H1 (cell line): ENCODE results near the gene KCTD16. TPM values are rescaled to one million over a fixed set of nuclear protein-coding genes. Genes with fewer than 3 reads are reported as not detected.

ENCODE experiments used
- CTCF ChIA-PET: fragments of 300-600 bp; sonication (Branson Sonifier 250); formaldehyde crosslinking; loops from one replicate; lab custom pipeline; 2021; ENCODE audit not compliant: partially characterized antibody; lab: Charles Lee
- POLR2A ChIA-PET: fragments of 300-600 bp; sonication (Branson Sonifier 250); formaldehyde crosslinking; loops from one replicate; lab custom pipeline; 2021; ENCODE audit warnings: inconsistent platforms; ENCODE audit not compliant: partially characterized antibody; lab: Charles Lee
- DNase-seq, 2 experiments: peaks; one replicate each; pipeline versions ENCODE4 v3.0.0 to v3.0.0-alpha.2; 2010 to 2022; ENCODE audit warnings: low spot score in 2 of 2, low read depth in 1 of 2, mixed read lengths in 1 of 2
- FAIRE-seq: peaks from 2 replicates; lab custom pipeline; 2011; peaks lifted over from hg19 to GRCh38; lab: Jason Lieb, UNC
- H2AFZ ChIP-seq: 2 replicates; pipeline ENCODE4 v1.8.1; 2012; ENCODE audit warnings: low read length, inconsistent platforms
- H2AK5ac ChIP-seq: 2 replicates; pipeline ENCODE4 v1.6.1; 2013; ENCODE audit warnings: low read depth, low read length
- H2BK120ac ChIP-seq: replicated peaks from 2 replicates; pipeline ENCODE3; 2013; ENCODE audit warnings: low read depth, low read length, inconsistent platforms
- H2BK12ac ChIP-seq: 2 replicates; pipeline ENCODE4 v1.6.1; 2013; ENCODE audit warnings: low read depth, low read length
- H2BK15ac ChIP-seq: 2 replicates; pipeline ENCODE4 v1.6.1; 2013; ENCODE audit warnings: low read length
- H2BK20ac ChIP-seq: 2 replicates; pipeline ENCODE4 v1.6.1; 2013; ENCODE audit warnings: low read length
- H2BK5ac ChIP-seq: 2 replicates; pipeline ENCODE4 v1.6.1; 2013; ENCODE audit warnings: low read depth, low read length
- H3K14ac ChIP-seq: 2 replicates; pipeline ENCODE4 v1.6.1; 2013; ENCODE audit warnings: inconsistent platforms; ENCODE audit not compliant: insufficient read length
- H3K18ac ChIP-seq: 2 replicates; pipeline ENCODE4 v1.6.1; 2013; ENCODE audit warnings: low read length; ENCODE audit errors: extremely low read depth
- H3K23ac ChIP-seq: 2 replicates; pipeline ENCODE4 v1.6.1; 2013; ENCODE audit warnings: inconsistent platforms; ENCODE audit not compliant: insufficient read length
- H3K23me2 ChIP-seq: 2 replicates; pipeline ENCODE4 v1.6.1; 2013; ENCODE audit warnings: low read depth, low read length
- H3K27ac ChIP-seq: 2 replicates; pipeline ENCODE4 v1.6.1; 2011; ENCODE audit warnings: low read depth, low read length, inconsistent platforms
- H3K27me3 ChIP-seq, 4 experiments: replicated peaks in 1 of 4; 1 replicate in 1 of 4; 2 replicates in 3 of 4; pipeline versions ENCODE4 v1.6.1 to v1.8.1; 2011 to 2013; ENCODE audit warnings: low read length in 3 of 4, mild to moderate bottlenecking in 3 of 4, inconsistent platforms in 2 of 4, mixed read lengths in 2 of 4, moderate library complexity in 1 of 4; ENCODE audit not compliant: control insufficient read depth in 3 of 4, insufficient read depth in 3 of 4; ENCODE audit errors: extremely low read depth in 1 of 4
- H3K36me3 ChIP-seq, 4 experiments: 2 replicates each; pipeline versions ENCODE4 v1.6.1 to v1.8.1; 2011 to 2013; ENCODE audit warnings: mild to moderate bottlenecking in 4 of 4, low read length in 3 of 4, moderate library complexity in 2 of 4, control low read depth in 1 of 4, inconsistent platforms in 1 of 4; ENCODE audit not compliant: insufficient read depth in 4 of 4, control insufficient read depth in 2 of 4
- H3K4ac ChIP-seq: replicated peaks from 2 replicates; pipeline ENCODE3; 2013; ENCODE audit warnings: low read length, low read depth, mixed read lengths, inconsistent platforms; ENCODE audit not compliant: insufficient read length
- H3K4me1 ChIP-seq, 4 experiments: replicated peaks in 1 of 4; 1 replicate in 1 of 4; 2 replicates in 3 of 4; pipeline versions ENCODE4 v1.6.1 to v1.8.1; 2011 to 2013; ENCODE audit warnings: low read length in 3 of 4, inconsistent platforms in 2 of 4, mixed read lengths in 1 of 4; ENCODE audit not compliant: insufficient read depth in 4 of 4, control insufficient read depth in 3 of 4
- H3K4me2 ChIP-seq, 2 experiments: 2 replicates each; pipeline versions ENCODE4 v1.6.1 to v1.8.1; 2011 to 2013; ENCODE audit warnings: low read depth in 2 of 2, low read length in 2 of 2, control low read depth in 1 of 2, inconsistent platforms in 1 of 2, mild to moderate bottlenecking in 1 of 2; ENCODE audit not compliant: insufficient read depth in 1 of 2
- H3K4me3 ChIP-seq, 4 experiments: fragments of 200-600, 300-600 bp in 1 of 4; sonication (generic), shearing (Covaris generic), sonication (Bioruptor Twin) in 1 of 4; 2 replicates each; pipeline versions ENCODE4 v1.5.1 to v1.8.1; 2011 to 2016; ENCODE audit warnings: low read length in 4 of 4, low read depth in 3 of 4, control low read depth in 2 of 4, inconsistent platforms in 2 of 4, mild to moderate bottlenecking in 2 of 4, mixed read lengths in 1 of 4, moderate library complexity in 1 of 4; ENCODE audit not compliant: insufficient read depth in 2 of 4; ENCODE audit errors: extremely low read depth in 1 of 4
- H3K56ac ChIP-seq: replicated peaks from 2 replicates; pipeline ENCODE3; 2013; ENCODE audit warnings: low read depth, mild to moderate bottlenecking, mixed read lengths, low read length, inconsistent platforms; ENCODE audit not compliant: insufficient read length
- H3K79me1 ChIP-seq: 2 replicates; pipeline ENCODE4 v1.6.1; 2013; ENCODE audit warnings: low read depth, low read length, control low read depth
- H3K79me2 ChIP-seq, 2 experiments: 2 replicates each; pipeline versions ENCODE4 v1.6.1 to v1.8.1; 2012 to 2013; ENCODE audit warnings: low read length in 2 of 2, mild to moderate bottlenecking in 2 of 2, inconsistent platforms in 1 of 2; ENCODE audit not compliant: insufficient read depth in 2 of 2, control insufficient read depth in 1 of 2
- H3K9ac ChIP-seq, 4 experiments: replicated peaks in 1 of 4; 1 replicate in 1 of 4; 2 replicates in 3 of 4; pipeline versions ENCODE4 v1.6.1 to v1.8.1; 2011 to 2013; ENCODE audit warnings: low read depth in 3 of 4, low read length in 3 of 4, control low read depth in 2 of 4, mild to moderate bottlenecking in 2 of 4, moderate library complexity in 2 of 4, inconsistent platforms in 1 of 4; ENCODE audit errors: extremely low read depth in 1 of 4
- H3K9me3 ChIP-seq, 2 experiments: 2 replicates each; pipeline versions ENCODE4 v1.6.1 to v1.8.1; 2012 to 2013; ENCODE audit warnings: mild to moderate bottlenecking in 2 of 2, moderate library complexity in 2 of 2, control low read depth in 1 of 2, inconsistent platforms in 1 of 2, low read depth in 1 of 2, low read length in 1 of 2, mixed read lengths in 1 of 2; ENCODE audit not compliant: insufficient read depth in 2 of 2
- H4K20me1 ChIP-seq, 2 experiments: replicated peaks in 1 of 2; 2 replicates each; pipeline versions ENCODE3 to v1.8.1; 2011 to 2013; ENCODE audit warnings: inconsistent platforms in 2 of 2, low read length in 2 of 2, mild to moderate bottlenecking in 1 of 2; ENCODE audit not compliant: insufficient read depth in 2 of 2, control insufficient read depth in 1 of 2
- H4K5ac ChIP-seq: 2 replicates; pipeline ENCODE4 v1.6.1; 2013; ENCODE audit warnings: low read length, low read depth, mixed read lengths, inconsistent platforms; ENCODE audit not compliant: insufficient read length
- H4K8ac ChIP-seq: 2 replicates; pipeline ENCODE4 v1.8.0; 2013; ENCODE audit warnings: mild to moderate bottlenecking, moderate library complexity, low read length, inconsistent platforms; ENCODE audit not compliant: insufficient read depth; ENCODE audit errors: extremely low read depth
- H4K91ac ChIP-seq: replicated peaks from 2 replicates; pipeline ENCODE3; 2013; ENCODE audit warnings: low read length, mixed read lengths, inconsistent platforms; ENCODE audit not compliant: insufficient read length
- CREB1 ChIP-seq: IDR thresholded peaks from 2 replicates; pipeline ENCODE4 v1.6.1; 2012; ENCODE audit warnings: inconsistent platforms
- CTCF ChIP-seq, 3 experiments: IDR thresholded peaks; 1 replicate in 2 of 3; 2 replicates in 1 of 3; pipeline versions ENCODE4 v1.5.1 to v1.6.1; 2011; ENCODE audit warnings: low read length in 3 of 3, mild to moderate bottlenecking in 3 of 3, inconsistent platforms in 2 of 3, low read depth in 1 of 3, moderate library complexity in 1 of 3; ENCODE audit not compliant: insufficient read depth in 1 of 3; ENCODE audit errors: control extremely low read depth in 1 of 3
- FOSL1 ChIP-seq: IDR thresholded peaks from 2 replicates; pipeline ENCODE4 v1.6.1; 2011; ENCODE audit warnings: mild to moderate bottlenecking, low read depth, low read length, moderate library complexity; ENCODE audit not compliant: insufficient read depth
- GABPA ChIP-seq: IDR thresholded peaks from 2 replicates; pipeline ENCODE4 v1.6.1; 2011; ENCODE audit warnings: mild to moderate bottlenecking, low read length, moderate library complexity, borderline replicate concordance; ENCODE audit not compliant: insufficient read depth
- HDAC6 ChIP-seq: IDR thresholded peaks from one replicate; pipeline ENCODE4 v1.7.1; 2012; ENCODE audit warnings: low read depth, mild to moderate bottlenecking, inconsistent platforms, low read length, moderate library complexity
- JUN ChIP-seq: IDR thresholded peaks from 2 replicates; pipeline ENCODE4 v1.6.1; 2011; ENCODE audit warnings: low read depth, mild to moderate bottlenecking, improper control_type of control experiment, low read length
- MAX ChIP-seq: IDR thresholded peaks from 2 replicates; pipeline ENCODE4 v1.6.1; 2012; ENCODE audit warnings: inconsistent platforms
- NANOG ChIP-seq: IDR thresholded peaks from 2 replicates; pipeline ENCODE4 v1.6.1; 2011; ENCODE audit warnings: low read length, low read depth, mild to moderate bottlenecking, inconsistent platforms; ENCODE audit not compliant: insufficient read depth, poor library complexity, severe bottlenecking
- RFX5 ChIP-seq: IDR thresholded peaks from 2 replicates; pipeline ENCODE4 v1.6.1; 2011; ENCODE audit warnings: low read depth, low read length, improper control_type of control experiment, borderline replicate concordance
- SIX5 ChIP-seq: IDR thresholded peaks from 2 replicates; pipeline ENCODE4 v1.6.1; 2011; ENCODE audit warnings: mild to moderate bottlenecking, low read depth, low read length
- ZNF274 ChIP-seq: IDR thresholded peaks from 2 replicates; pipeline ENCODE4 v1.7.0; 2012; ENCODE audit warnings: low read length, borderline replicate concordance; ENCODE audit errors: extremely low read depth
- WGBS, 2 experiments: shearing (Covaris generic) in 1 of 2; methylation state at CpG; one replicate each; pipeline versions ENCODE4 v1.1.6 to v1.1.7; 2013 to 2015; ENCODE audit warnings: low lambda C conversion rate in 2 of 2, mixed read lengths in 2 of 2, inconsistent platforms in 1 of 2, low coverage in 1 of 2, missing lambda C conversion rate in 1 of 2; ENCODE audit not compliant: insufficient replicate concordance in 2 of 2, insufficient coverage in 1 of 2, insufficient read length in 1 of 2; ENCODE audit errors: extremely low coverage in 1 of 2, missing lambda C conversion rate in 1 of 2; 5-methylcytosine and 5-hydroxymethylcytosine counted together
- polyA plus RNA-seq, 7 experiments: library from polyadenylated mRNA; depleted of rRNA in 3 of 7; stranded (reverse) in 5 of 7; unstranded in 2 of 7; fragments of >200 nt in 5 of 7; fragments of 200-250 nt in 2 of 7; gene quantifications; 1 replicate in 5 of 7; 2 replicates in 1 of 7; 4 replicates in 1 of 7; pipeline versions ENCODE4 v1.2.1 to v1.2.3, GENCODE V29; 2011 to 2013; ENCODE audit warnings: missing spikeins in 2 of 7, mixed read lengths in 2 of 7
- total RNA-seq: library from RNA; stranded (reverse); fragmentation: NEBNext Ultra II Directional; extraction: Animal tissue kit (Norgen Biotek cat#: 25700); gene quantifications from 2 replicates; pipeline ENCODE4 v1.2.1, GENCODE V29; 2021

Gene KCTD16
- total and polyA plus RNA-seq, 2 of the 8 experiments (the other 6 are each of a cell fraction or from before 2014, with no cell fraction given), result 0.03 to 0.24 TPM

- WGBS, 2 experiments, result 100% methylated on average over 2 of the region's 2 CpGs; no CpG with 5 or more reads in 1 of the 2 experiments
- Histone ChIP-seq H3K23me2 (no peaks in the 10 kb centered on the region), H3K9ac (no peak overlapping the region), H2BK120ac (no peak overlapping the region), H3K4me3 (no peak overlapping the region), H3K56ac (no peak overlapping the region), H2AK5ac (no peak overlapping the region), H3K27ac (no peak overlapping the region), H3K4me1 (peaks cover 0 to 2% (median 0%) of the 10 kb centered on the region in 4 experiments; a peak in 1 of 7 replicates), H3K79me1 (no peaks in the 10 kb centered on the region), H4K20me1 (no peaks in the 10 kb centered on the region), H3K4me2 (no peak overlapping the region), H3K36me3 (no peaks in the 10 kb centered on the region), H4K91ac (no peak overlapping the region), H3K79me2 (no peaks in the 10 kb centered on the region), H3K14ac (no peak overlapping the region), H2AFZ (no peak overlapping the region), H2BK5ac (no peak overlapping the region), H3K23ac (no peak overlapping the region), H2BK12ac (no peak overlapping the region), H2BK20ac (no peak overlapping the region), H4K5ac (no peak overlapping the region), H4K8ac (no peak overlapping the region), H3K18ac (no peak overlapping the region), H3K9me3 (no peaks in the 10 kb centered on the region), H3K4ac (no peak overlapping the region), H2BK15ac (no peak overlapping the region), H3K27me3 (no peaks in the 10 kb centered on the region)
- DNase-seq (no peak), FAIRE-seq (no peak)
- ChIA-PET CTCF (interaction anchor here (0.8 kb wide), 1 partner anchor 8 kb away, joined by 3 read pairs; no protein-coding TSS in a partner anchor), POLR2A (no interaction called here)
- no peak for TF ChIP-seq NANOG
- TF ChIP-seq ZNF274, result no peak
- TF ChIP-seq HDAC6, result no peak
- TF ChIP-seq GABPA, result no peak
- no peak for TF ChIP-seq CTCF (IDR thresholded peaks at IDR 0.05; ENCODE audit: control extremely low read depth in 1 of 3, insufficient read depth in 1 of 3, low read depth in 1 of 3, low read length in 3 of 3)
- TF ChIP-seq CREB1, result no peak
- TF ChIP-seq SIX5, result no peak
- no peak for TF ChIP-seq RFX5
- TF ChIP-seq JUN, result no peak
- TF ChIP-seq FOSL1, result no peak
- no peak for TF ChIP-seq MAX
Observed at GRCh38 chr5:144187699-144188294, 17.1 kb downstream of the KCTD16 start.
